Epithelial cell of proximal tubule (primary cell): ENCODE data around the gene WDR37. TPM values are rescaled to one million over a fixed set of nuclear protein-coding genes. Genes with fewer than 3 reads are reported as not detected.
"Not testable (repeated sequence)": the region's sequence is repeated elsewhere in the genome, so short reads cannot be mapped to it uniquely, and the experiment has no call there.

Experiments used
- DNase-seq: peaks from one replicate; pipeline ENCODE4 v3.0.0-alpha.2; 2011; ENCODE audit warnings: low read depth
- H3K4me3 ChIP-seq: 2 replicates; pipeline ENCODE4 v1.5.1; 2011; ENCODE audit warnings: low read depth, mild to moderate bottlenecking, low read length
- total RNA-seq: library from RNA; depleted of rRNA; stranded (reverse); fragments of >200 nt; gene quantifications from 2 replicates; pipeline ENCODE4 v1.2.3, GENCODE V29; 2015
- TF ChIP-seq, protein P1 (sequence below): conservative IDR thresholded peaks from 2 replicates; pipeline ENCODE4 v1.5.1; 2012; ENCODE audit warnings: low read depth, mild to moderate bottlenecking, low read length

WDR37 gene
- total RNA-seq, 1 donor from 2014 or later, result 10.6 TPM

DNA sequence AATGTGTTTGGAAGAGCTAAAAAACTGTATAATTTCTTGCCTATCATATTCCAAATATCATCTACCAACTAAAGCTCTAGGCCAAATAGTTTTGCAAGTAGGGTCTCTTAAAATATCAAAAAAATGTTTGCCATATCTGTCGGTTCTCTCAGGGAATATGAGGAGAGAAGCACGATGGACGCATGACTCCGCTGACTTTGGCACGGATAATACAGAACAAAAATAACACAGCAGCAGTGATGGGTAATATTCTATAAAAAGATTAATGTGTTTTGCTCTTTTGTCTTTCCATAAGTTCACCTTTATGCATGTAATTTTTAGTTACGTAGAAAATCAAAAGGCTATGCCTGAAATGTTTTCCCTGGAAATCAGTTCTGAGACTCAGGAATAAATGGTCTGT is 29.6 kb upstream of the WDR37 start:
- no peak overlapping the region for H3K4me3 ChIP-seq
- DNase-seq, result no peak
- TF ChIP-seq, protein P1, sequence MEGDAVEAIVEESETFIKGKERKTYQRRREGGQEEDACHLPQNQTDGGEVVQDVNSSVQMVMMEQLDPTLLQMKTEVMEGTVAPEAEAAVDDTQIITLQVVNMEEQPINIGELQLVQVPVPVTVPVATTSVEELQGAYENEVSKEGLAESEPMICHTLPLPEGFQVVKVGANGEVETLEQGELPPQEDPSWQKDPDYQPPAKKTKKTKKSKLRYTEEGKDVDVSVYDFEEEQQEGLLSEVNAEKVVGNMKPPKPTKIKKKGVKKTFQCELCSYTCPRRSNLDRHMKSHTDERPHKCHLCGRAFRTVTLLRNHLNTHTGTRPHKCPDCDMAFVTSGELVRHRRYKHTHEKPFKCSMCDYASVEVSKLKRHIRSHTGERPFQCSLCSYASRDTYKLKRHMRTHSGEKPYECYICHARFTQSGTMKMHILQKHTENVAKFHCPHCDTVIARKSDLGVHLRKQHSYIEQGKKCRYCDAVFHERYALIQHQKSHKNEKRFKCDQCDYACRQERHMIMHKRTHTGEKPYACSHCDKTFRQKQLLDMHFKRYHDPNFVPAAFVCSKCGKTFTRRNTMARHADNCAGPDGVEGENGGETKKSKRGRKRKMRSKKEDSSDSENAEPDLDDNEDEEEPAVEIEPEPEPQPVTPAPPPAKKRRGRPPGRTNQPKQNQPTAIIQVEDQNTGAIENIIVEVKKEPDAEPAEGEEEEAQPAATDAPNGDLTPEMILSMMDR, result no peak

DNA sequence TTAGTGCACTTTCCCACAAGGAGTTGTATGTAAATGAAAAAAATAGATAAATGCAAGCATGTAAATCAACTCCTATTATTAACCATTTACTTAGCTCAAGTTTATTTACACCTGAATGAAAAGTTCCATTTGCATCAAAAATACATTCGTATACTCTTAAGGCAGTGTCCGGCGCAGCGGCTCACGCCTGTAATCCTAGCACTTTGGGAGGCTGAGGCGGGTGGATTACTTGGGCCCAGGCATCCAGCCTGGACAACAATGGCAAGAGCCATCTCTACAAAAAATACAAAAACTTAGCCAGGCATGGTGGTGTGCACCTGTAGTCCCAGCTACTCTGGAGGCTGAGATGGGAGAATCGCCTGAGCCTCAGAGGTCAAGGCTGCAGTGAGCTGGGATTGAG is 26.3 kb upstream of the WDR37 start:
- H3K4me3 ChIP-seq, result no peak overlapping the region
- TF ChIP-seq, protein P1, result no peak
- DNase-seq, result no peak

DNA sequence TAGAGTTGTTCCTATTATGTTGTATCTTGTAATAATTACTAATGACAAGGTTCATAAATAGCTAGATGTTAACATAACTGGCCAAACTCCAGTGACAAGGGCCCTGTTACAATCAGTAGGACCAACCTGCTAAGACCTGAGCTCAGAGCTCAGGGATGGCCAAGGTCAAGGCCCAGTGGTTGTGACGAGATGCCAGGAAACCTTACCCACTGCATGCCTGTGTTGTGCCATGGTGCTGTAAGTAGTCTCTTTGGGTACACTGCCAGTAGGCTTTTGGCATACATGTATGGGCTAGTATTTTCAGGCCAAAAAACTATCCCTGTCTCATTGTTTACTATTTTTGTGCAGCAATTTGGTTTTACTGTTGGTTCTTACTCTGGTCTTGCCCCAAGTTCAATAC is 22.6 kb upstream of the WDR37 start:
- TF ChIP-seq, protein P1, result no peak
- no peak overlapping the region for H3K4me3 ChIP-seq
- no peak for DNase-seq

DNA sequence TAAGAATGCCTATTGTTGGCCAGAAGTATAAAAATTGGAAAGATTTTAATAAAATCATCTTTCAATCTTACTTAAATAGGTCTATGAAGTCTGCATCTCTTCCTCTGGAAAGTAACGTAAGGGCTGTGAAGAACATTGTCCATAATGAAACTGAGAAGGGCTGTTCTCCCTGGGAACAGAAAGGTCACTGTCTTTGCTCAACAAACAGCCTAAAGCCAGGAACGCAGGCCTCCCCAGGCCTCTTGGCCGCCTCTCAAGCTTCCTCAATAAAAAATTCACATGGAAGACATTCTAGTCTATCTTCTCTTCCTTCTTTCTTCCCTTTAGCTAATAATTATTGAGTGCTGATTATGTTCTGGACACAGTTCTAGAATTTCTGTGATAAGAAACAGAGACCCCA is 21.4 kb upstream of the WDR37 start:
- TF ChIP-seq, protein P1, result no peak
- DNase-seq, result no peak
- no peak overlapping the region for H3K4me3 ChIP-seq

DNA sequence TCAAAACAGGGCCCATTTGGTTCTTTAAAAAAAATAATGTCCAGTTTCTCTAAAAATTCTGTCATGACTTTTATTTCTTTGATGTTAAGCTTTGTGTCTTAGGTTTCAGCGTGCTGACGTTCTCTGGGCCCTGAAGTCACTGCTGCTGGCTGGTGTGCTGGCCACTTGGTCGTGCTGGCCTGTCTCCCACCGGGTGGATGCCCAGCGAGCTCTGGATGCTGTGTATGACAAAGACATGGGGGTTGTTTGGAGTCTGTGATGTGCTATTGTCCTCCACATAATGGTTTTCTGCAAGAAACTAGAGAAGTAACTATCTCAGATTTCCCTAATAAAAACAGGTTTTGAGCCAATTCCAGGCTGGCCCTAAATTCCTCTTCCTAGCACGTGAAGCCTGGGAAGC is 21.0 kb upstream of the WDR37 start:
- TF ChIP-seq, protein P1, result no peak
- H3K4me3 ChIP-seq, result no peak overlapping the region
- no peak for DNase-seq

DNA sequence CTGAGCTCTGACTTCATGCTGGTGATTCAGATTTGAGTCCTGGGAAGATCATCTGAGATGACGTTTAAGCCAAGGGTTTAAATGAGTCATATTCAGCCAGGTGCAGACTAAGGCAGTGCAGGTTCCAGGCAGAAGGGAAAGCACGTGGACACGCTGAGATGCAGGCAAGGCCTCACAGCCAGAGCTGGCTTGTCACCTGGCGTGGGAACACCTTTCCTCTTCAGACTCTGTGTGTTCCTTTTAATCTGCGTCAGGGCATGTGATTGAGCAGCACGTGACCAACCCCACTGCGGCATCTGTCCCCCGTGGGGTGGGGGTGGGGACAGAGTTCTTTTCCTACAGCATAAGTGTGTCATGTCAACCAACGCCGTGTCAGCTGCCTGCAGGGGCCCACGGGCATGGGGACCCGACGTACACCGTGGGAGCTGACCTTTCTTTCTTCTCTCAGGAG is 19.8 kb upstream of the WDR37 start:
- no peak overlapping the region for H3K4me3 ChIP-seq
- TF ChIP-seq, protein P1, result no peak
- peak; percentile 80 for DNase-seq

DNA sequence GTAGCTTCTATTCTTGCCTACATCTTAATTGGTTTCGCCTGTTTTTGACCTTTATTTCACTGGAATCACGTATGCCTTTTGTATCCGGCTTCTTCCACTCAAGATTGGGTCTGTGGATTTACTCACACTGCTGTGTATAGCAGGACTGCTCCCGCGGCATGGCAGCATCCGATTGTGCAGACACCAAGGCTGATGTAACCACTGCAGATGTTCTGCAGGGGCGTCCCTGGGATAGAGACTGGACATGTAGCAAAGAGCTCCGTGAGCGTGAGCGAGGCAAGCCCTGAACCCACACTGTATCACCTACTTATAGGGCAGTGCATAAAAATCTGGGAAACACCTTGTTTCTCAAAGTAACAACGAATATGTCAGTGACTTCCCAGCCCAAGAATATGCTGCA is 19.1 kb upstream of the WDR37 start:
- TF ChIP-seq, protein P1, result no peak
- DNase-seq, result no peak
- no peak overlapping the region for H3K4me3 ChIP-seq

DNA sequence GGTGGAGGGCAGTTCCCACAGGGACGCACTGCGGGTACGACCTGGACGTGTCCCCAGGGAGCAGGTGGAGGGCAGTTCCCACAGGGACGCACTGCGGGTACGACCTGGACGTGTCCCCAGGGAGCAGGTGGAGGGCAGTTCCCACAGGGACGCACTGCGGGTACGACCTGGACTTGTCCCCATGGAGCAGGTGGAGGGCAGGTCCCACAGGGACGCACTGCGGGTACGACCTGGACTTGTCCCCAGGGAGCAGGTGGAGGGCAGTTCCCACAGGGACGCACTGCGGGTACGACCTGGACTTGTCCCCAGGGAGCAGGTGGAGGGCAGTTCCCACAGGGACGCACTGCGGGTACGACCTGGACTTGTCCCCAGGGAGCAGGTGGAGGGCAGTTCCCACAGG is 17.4 kb upstream of the WDR37 start:
- not testable (repeated sequence) for DNase-seq, H3K4me3 ChIP-seq
